Sciatic nerve (tissue), 2 donors: Measurements from ENCODE around the gene SPOCK1. TPM values are rescaled to one million over a fixed set of nuclear protein-coding genes. Genes with fewer than 3 reads are reported as not detected.

Source experiments
- ATAC-seq: fragments of 200-7000 bp; cut with Tn5 transposase; one replicate; pipeline ENCODE4 v1.9.1; 2020; ENCODE audit warnings: mild to moderate bottlenecking, moderate library complexity
- DNase-seq: peaks from one replicate; pipeline ENCODE4 v3.0.0-alpha.2; 2020; ENCODE audit warnings: low spot score
- intact Hi-C: fragments of 100-400 bp; cut with DNase I; formaldehyde crosslinking; loops from one replicate; pipeline ENCODE4 v1.14.2; 2022
- total RNA-seq: library from RNA; stranded (reverse); fragmentation: NEBNext Ultra II Directional; extraction: Animal tissue kit (Norgen Biotek cat#: 25700); gene quantifications from one replicate; pipeline ENCODE4 v1.2.1, GENCODE V29; 2021
- donor health status: DM: no; HTN: no; CAD: no.
- donor health status: DM: no; HTN: no; CAD: no.

SPOCK1 gene
- total RNA-seq, 1 donor from 2014 or later, result 52.4 TPM

DNA sequence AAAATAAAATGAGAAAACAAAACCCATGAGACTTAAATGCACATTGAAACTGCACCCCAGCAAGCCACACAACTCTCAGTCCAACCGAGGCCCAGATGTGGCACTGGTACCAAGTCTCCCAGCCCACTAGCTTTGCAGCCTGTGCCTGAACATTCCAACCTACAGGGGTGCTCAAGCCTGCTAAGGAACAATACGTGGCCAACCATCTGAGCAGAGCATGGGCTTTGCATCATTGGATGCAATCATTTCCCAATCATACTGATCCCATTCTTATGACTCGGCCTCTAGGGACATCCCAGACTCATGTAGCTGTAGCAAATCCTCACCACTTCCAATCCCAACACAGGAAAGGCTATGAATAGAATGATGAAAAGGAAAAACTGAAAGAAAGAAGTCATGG lies 297.2 kb downstream of the SPOCK1 start:
- ATAC-seq, result peak; percentile 91
- intact Hi-C loops, result no loop called here
- no peak for DNase-seq

DNA sequence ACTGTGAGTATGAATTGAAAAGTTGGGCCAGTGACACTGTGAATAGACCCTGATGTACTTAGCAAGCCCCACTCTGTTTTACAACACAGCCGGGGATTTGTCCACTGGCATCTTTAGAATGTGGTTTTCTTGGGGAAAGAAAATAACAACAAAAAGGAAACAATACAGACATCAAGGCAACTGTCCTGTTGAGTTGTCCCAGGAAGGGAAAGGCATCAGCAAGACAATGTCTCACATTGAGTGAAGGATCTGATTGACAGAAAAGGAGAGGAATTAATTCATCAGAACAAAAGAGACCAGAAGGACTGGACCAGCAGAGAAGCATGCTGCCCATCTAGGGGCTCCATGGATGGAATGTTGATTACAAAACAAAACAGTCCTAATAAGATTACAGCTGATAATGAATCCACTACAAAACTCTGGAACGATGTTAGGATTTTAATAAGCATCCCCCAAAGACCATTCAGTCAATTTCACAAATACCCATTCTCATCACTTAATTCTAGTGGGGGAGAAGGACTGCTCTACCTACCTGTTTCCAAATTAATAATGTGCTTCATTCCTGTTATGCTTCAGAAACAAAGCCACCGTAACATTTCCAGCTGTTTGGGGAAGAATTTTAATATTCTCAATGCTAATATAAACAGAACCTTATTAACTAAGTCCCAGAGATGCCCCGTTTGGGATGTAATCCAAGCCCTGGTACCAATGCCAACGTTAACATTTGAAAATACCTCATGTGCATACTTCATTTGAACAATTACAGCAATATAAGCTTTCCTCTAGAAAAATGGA lies 298.0 kb downstream of the SPOCK1 start:
- ATAC-seq, result no peak
- intact Hi-C loops, result no loop called here

DNA sequence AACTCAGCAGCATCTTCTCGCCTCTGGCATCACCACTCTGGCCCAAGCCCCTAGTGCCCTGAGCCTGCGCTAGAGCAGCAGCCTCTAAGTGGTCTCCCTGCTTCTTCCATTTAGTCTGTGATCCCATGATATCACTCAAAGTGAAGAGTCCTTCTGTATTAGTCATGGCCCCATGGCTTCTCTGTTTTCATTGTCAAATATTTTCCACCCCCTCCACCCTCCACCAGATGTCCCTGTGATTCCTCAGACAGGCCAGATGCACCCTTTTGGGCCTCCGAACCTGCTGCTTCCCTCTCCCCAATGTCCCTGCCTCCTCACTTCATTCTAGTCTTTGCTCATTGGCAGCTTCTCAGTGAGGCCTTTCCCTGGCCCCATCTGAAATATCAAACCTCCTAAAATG lies 299.2 kb downstream of the SPOCK1 start:
- DNase-seq (no peak), ATAC-seq (no peak)
- intact Hi-C loops, result no loop called here

More for the DNA sequence above, 298.0 kb downstream of the SPOCK1 start:
- no peak for DNase-seq

DNA sequence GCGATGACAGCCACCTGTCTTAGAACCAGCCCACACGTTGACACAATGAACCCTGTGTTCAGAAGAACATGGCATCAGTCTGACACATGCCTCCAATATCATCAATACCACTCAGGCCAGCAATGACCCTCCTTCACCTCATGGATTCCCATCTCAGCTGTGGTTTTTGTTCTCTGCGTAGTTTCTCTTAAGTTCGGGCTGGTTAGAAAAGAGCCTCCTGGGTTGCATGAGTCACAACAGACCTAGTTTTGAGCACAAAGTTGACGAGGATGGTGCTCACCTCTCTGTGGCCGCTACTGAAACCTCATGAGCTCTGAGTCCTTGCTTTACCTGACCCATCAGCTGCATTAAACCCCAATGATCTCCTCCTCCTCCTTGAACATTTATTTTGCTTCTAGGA lies 299.9 kb downstream of the SPOCK1 start:
- DNase-seq, result no peak
- intact Hi-C loops, result no loop called here
- ATAC-seq, result no peak

DNA sequence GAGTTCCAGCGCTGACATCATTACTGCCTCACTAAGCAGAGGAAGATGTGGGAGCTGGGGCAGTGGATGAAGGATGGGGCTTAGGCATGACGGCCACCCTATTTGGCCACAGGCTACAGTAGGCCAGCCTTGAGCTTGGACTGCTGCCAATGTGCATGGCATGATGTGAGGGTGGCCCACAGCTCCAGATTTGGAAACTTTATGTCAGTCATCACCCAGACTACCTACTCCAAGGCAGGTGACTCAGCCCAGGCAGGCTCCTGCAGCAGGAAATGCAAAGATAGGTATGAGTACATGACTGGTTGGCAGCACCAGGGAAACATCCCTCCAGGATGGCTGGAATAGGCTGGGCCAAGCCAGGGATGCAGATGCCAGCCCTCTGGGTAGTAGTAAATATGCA lies 303.6 kb downstream of the SPOCK1 start:
- intact Hi-C loops, result no loop called here
- DNase-seq (no peak), ATAC-seq (no peak)

DNA sequence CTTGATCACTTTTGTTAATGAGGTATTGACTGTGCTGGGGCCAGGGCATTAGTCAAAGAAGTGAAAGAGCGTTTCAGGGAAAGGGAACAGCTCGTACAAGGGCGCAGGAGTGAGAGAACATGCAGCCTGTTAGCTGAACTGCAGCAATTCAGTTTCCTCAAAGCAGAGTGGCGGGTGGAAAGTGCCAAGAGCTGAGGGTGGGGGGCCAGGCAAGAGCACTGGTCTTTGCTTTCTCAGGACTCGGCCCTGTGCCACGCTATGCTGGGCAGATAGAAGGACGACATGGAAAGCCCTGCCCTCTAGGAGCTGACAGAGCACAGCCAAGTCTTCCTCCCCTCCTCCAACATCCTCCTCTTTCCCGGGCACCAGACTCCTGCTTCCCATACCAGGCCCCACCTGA lies 304.8 kb downstream of the SPOCK1 start:
- ATAC-seq (no peak), DNase-seq (no peak)
- intact Hi-C loops, result no loop called here

DNA sequence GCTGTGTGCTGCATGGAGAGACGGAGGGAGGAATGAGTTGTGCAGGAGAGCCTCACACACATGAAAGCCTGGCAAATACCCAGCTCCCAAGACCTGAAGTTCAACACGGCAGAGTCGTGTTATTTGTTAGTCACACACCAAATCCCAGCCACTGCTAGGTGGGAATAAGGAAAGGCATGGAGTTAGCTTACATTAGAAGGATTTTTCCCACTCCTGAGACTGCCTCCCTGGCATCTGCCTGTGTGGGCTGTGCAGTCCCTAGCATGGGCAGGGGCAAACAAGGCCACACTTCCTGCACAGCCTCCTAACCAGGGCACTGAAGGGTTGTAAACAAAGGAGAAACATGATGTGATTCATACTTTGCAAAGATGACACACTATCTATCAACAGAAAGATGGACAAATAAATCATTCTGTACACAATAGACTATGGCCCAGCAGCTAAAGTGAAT lies 306.8 kb downstream of the SPOCK1 start:
- ATAC-seq (no peak), DNase-seq (no peak)
- intact Hi-C loops, result no loop called here

DNA sequence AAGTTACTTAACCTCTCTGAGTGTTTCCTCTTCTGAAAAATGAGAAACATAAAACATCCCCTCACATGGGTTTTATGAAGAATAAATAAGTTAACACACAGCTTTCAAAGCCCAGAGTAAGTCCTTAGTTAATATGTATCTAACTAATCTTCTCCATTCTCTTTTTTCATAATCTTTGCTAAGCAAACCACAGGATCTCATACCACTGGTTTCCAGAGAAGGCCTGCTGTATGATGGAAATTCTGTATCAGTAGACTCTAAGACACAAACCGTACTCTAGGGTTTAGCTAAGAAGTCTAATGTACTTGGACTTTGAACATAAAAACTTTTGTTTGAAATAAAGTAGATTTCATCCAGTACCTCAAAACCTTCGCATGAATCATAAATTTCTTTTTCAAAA lies 307.9 kb downstream of the SPOCK1 start:
- DNase-seq (no peak), ATAC-seq (no peak)
- intact Hi-C loops, result no loop called here

DNA sequence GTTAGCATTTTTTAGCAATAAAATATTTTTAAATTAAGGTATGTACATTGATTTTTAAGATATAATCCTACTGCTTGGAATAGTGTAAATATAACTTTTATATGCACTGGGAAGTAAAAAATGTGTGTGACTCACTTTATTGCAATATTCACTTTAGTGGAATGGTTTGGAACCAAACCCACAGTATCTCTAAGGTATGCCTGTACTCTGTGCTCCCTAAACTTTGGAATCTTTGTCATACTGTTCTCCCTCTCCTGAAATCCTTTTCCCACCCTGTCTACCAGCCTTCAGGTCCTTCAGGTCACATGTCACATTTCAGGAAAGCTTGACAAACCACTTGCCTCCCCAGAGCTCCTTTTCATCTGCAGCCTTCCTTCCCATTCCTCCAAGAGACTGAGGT lies 308.7 kb downstream of the SPOCK1 start:
- ATAC-seq, result no peak
- DNase-seq, result no peak
- intact Hi-C loops, result no loop called here

DNA sequence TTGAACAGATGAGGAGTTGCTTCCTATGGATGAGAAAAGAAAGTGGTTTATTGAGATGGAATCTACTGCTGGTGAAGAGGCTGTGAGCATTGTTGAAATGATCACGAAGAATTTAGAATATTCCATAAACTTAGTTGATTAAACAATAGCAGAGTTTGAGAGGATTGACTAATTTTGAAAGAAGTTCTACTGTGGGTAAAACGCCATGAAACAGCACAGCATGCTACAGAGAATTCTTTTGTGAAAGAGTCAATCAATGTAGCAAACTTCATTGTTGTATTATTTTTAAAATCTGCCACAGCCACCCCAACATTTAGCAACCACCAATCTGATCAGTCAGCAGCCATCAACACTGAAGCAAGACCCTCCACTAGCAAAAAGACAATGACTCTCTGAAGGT lies 309.1 kb downstream of the SPOCK1 start:
- no peak for DNase-seq
- intact Hi-C loops, result no loop called here
- no peak for ATAC-seq

DNA sequence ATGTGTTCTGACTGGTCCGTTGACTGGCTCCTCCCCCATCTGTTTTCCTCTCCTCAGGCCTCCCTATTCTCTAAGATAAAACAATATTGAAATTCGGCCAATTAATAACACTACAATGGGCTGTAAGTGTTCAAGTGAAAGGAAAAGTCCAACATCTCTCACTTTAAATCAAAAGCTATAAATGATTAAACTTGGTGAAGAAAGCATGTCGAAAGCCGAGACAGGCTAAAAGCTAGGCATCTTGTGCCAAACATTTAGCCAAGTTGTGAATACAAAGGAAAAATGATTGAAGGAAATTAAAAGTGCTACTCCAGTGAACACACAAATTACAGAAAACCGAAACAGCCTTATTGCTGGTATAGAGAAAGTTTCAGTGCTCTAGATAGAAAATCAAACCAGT lies 310.6 kb downstream of the SPOCK1 start:
- ATAC-seq (no peak), DNase-seq (no peak)
- intact Hi-C loops, result no loop called here

DNA sequence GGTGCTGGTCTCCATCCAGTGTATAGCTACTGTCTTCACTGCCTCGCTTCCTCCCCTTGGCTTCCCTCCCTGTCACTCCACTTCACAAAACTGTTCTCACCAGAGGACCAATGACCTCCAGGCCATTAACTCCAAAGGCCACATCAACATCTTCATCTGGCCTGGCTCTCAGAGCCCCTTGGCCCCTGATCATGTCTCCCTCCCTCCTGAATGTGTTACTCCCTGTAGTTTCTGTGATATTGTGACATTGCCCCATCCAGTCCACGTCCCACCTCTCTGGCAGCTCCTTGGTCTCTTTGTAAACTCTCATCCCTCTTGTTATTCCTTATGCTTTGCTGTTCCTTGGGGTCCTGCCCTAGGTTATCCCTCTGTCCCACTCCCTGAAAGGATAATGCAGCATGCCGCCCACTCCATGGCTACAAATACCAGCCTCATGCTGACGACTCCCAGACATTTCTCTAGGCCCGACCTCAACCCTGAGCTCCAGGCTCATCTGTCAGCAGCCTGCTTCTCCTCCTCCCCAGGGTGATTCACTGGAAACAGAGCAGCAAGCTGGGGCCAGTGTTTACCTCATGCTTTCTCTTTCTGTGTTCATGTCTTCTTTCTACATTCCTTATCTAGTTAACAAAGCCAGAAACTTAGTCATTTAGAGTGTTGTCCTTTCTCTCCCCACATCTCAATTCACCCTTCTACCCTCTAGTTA lies 312.2 kb downstream of the SPOCK1 start:
- intact Hi-C loops, result no loop called here

DNA sequence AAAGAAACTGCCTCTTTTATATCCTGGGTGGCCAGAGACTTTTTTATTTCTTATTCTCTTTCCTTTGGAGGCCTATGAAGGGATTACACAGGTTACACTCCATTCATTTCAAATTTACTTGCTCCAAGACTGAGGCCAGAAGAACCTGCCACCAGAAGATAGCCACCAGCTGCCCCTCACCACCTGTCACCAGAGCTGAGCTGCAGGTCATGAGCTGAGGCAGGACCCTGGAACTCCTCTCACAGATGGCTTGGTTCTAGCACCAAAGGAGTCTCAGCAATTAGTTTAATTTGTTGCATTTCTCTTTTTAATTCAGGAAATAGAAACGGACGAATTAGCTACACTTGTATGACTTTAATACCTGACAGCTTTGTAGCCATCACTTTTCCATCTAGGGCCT lies 313.9 kb downstream of the SPOCK1 start:
- DNase-seq, result no peak

More for the DNA sequence above, 312.2 kb downstream of the SPOCK1 start:
- DNase-seq (no peak), ATAC-seq (peak; percentile 88)

DNA sequence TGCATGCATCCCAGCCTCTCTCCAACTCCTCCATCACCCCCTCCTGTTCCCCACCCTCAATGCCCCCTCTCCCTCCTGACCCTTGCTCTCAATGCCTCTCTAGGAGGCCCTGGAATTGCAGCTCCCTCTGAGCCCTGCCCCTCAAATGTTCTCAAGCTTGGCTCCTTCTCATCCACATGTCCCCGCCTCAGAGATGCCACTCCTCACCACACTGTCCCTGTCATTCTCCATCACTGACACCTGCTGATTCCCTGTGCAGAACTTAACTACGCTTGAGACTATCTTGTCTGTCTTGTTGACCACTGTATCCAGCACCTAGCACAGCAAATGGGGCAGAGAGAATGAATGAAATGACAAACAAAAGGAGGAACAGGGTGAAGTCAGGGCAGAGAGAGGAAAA lies 314.4 kb downstream of the SPOCK1 start:
- intact Hi-C loops, result no loop called here
- ATAC-seq (no peak), DNase-seq (no peak)

More for the DNA sequence above, 313.9 kb downstream of the SPOCK1 start:
- intact Hi-C loops, result no loop called here
- no peak for ATAC-seq

DNA sequence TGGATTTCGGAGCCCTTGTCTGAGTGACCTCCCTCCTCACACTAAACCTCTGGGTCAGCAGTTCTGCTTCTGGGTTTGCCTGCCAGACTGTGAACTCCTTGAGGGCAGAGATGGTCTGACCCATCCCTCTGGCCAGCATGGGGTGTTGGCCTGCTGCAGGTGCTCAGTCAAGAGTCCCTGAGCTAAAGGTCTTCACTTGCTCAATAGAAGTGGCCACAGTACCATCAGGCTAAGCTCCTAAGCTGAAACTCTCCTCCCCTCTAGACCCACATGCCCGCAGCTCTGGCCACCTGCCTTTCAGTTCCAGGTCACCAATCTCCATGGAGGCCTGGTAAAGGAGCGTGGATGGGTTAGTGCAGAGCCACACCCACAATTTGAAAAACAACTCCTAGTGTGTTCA lies 316.6 kb downstream of the SPOCK1 start:
- no peak for ATAC-seq
- DNase-seq, result no peak
- intact Hi-C loops, result no loop called here

DNA sequence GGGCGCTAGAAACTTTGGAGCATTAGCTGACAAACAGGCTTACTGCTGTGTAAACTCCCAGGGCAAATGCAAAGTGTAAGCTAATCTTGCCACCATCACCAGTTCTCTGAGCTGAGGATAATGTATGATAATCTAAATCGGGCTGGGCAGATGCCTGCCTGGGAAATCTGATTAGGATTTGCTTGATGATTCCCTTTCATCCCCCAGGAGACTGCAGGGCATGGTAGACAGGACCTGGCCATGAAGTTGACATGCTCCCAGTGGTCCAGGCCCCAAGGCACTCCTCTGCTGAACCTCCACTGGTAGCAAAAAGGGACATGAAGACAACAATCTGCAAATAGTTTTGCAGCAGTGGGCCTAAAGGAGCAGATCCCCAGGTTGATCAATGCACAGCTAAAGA lies 317.5 kb downstream of the SPOCK1 start:
- no peak for ATAC-seq
- no peak for DNase-seq
- intact Hi-C loops, result no loop called here

DNA sequence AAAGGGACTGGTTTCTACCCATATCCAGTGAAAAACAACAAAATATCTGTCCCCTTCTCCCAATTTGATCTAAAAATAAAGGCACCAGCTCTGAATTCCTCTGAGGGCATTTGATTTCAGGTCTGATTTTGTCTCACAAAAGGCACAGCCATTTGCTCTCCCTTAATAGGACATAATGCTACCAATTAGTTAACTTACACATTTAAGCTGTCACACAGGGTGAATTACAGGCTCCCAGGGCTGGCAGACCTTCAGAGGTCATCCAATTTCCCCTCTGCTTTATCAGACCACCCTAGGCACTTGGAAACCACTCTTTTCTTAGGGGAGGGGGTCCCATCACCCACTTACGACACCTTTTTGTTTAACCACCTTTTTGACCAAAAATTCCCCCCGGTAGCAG lies 319.9 kb downstream of the SPOCK1 start:
- no peak for DNase-seq
- intact Hi-C loops, result no loop called here

DNA sequence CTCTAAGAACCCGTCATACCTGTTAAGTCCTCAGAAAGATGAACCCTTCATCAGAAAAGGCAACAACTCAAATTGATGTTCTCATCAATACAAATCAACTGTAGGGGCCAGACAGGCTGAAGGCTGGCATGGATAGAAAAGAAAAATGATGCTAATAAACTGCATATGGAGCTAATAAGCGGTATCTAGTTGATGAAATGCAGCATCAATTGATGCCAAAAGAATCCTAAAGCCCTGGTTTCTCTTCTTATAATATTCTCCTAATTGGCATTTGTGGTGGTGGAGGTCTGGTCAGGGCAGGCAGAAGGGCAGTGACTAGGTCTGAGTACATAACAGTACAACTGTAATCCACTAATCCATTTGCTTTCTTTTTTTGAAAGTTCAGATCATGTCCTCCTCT lies 322.5 kb downstream of the SPOCK1 start:
- DNase-seq, result no peak
- intact Hi-C loops, result no loop called here
- ATAC-seq, result no peak

More for the DNA sequence above, 319.9 kb downstream of the SPOCK1 start:
- ATAC-seq, result no peak

DNA sequence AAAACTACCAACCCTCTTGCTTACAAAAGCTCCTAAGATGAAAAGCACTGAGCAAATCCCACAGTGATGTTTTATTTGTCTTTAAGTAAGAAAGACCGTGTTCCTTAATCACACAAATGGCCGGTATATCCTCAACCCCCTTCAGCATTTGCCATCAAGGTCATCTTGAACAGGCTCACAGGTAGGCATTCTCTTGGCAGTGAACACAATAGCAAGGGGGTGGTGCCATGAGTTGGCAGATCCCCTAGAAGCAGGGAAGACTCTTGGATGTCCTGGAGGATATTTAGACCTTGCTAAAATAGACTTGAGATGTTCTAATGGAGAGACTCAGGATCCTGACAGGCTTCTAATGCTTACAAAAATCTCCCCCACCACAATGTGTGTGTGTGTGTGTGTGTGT lies 323.0 kb downstream of the SPOCK1 start:
- ATAC-seq (no peak), DNase-seq (no peak)
- intact Hi-C loops, result no loop called here

DNA sequence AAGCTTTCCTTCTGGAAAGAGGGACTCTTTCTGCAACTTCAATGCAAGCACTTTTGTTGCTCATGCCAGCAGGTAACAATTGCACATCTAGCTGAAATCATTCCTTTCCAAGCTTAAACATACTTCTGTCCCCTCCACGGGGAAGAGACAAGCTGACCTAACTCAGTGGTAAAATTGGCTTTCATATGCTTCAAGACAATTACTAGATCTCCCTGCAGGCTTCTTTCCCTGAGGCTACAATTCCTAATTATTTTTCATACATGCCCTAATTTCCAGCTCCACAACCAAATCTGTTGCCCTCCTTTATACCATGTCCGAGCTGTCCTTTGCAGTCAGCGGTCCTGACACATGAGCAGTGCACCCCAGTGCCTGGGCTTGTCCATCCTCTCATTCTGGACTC lies 324.9 kb downstream of the SPOCK1 start:
- intact Hi-C loops, result no loop called here
- no peak for ATAC-seq
- DNase-seq, result no peak

DNA sequence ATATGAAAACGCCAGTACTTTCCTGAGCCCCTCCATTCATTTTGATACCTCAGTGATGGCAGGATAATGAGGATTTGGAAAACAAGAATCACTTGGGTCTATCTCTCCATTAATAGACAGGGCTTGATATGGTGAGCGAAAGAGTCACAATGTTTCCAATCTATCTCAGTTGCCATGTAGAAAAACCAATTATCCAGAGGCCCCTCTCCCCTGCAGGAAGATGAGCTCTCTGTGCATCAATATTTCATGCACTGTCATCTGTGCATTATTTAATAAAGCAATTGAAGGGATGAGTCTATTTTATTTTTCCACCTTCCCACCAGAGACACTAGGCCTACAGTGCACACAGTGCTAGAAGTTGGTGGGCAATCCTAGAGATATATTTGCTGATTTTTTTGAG lies 326.9 kb downstream of the SPOCK1 start:
- DNase-seq (no peak), ATAC-seq (no peak)
- intact Hi-C loops, result no loop called here
